ENCODE measurements around the gene ATF3.

The ATF3 gene, protein sequence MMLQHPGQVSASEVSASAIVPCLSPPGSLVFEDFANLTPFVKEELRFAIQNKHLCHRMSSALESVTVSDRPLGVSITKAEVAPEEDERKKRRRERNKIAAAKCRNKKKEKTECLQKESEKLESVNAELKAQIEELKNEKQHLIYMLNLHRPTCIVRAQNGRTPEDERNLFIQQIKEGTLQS

DNA sequence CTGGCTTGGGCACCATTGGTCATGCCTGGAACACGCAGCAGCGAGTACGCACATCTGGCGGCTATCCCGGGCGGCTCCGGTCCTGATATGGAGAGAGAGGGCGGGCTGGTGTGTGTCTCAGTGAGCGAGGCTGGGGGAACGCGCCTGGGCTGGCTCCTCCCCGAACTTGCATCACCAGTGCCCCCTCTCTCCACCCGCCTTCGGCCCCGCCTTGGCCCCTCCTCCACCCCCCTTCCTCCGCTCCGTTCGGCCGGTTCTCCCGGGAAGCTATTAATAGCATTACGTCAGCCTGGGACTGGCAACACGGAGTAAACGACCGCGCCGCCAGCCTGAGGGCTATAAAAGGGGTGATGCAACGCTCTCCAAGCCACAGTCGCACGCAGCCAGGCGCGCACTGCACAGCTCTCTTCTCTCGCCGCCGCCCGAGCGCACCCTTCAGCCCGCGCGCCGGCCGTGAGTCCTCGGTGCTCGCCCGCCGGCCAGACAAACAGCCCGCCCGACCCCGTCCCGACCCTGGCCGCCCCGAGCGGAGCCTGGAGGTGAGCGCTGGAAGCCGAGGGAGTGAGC lies at the start of gene ATF3:
ATF3 (plus strand) TSS at position 370 of the 567 bp plus-strand sequence. CDS start 6,261 bp downstream, outside the sequence.
- ATAC-seq, result peak; percentile 83
- TF ChIP-seq BACH2 (CRISPR knock-in tag; IDR thresholded peaks at IDR 0.05; ENCODE audit: borderline replicate concordance) (no peak), TOX (CRISPR knock-in tag; IDR thresholded peaks at IDR 0.05; ENCODE audit: borderline replicate concordance) (no peak), GLIS3 (CRISPR knock-in tag; IDR thresholded peaks at IDR 0.05) (peak; percentile 46; the same call in 1 of the 2 replicates), TCF4 (CRISPR knock-in tag; IDR thresholded peaks at IDR 0.05; ENCODE audit: borderline replicate concordance) (no peak), ZNF70 (CRISPR knock-in tag; IDR thresholded peaks at IDR 0.05) (no peak), OSR1 (CRISPR knock-in tag; IDR thresholded peaks at IDR 0.05) (no peak), ZFP30 (CRISPR knock-in tag; IDR thresholded peaks at IDR 0.05) (no peak), ZFP3 (CRISPR knock-in tag; IDR thresholded peaks at IDR 0.05) (no peak), RARB (CRISPR knock-in tag; IDR thresholded peaks at IDR 0.05) (no peak), ARNTL (CRISPR knock-in tag; IDR thresholded peaks at IDR 0.05; ENCODE audit: borderline replicate concordance, low read depth) (no peak), ZC3H10 (CRISPR knock-in tag; IDR thresholded peaks at IDR 0.05) (no peak), ZNF8 (CRISPR knock-in tag; IDR thresholded peaks at IDR 0.05) (no peak)
- TF ChIP-seq, protein P1, sequence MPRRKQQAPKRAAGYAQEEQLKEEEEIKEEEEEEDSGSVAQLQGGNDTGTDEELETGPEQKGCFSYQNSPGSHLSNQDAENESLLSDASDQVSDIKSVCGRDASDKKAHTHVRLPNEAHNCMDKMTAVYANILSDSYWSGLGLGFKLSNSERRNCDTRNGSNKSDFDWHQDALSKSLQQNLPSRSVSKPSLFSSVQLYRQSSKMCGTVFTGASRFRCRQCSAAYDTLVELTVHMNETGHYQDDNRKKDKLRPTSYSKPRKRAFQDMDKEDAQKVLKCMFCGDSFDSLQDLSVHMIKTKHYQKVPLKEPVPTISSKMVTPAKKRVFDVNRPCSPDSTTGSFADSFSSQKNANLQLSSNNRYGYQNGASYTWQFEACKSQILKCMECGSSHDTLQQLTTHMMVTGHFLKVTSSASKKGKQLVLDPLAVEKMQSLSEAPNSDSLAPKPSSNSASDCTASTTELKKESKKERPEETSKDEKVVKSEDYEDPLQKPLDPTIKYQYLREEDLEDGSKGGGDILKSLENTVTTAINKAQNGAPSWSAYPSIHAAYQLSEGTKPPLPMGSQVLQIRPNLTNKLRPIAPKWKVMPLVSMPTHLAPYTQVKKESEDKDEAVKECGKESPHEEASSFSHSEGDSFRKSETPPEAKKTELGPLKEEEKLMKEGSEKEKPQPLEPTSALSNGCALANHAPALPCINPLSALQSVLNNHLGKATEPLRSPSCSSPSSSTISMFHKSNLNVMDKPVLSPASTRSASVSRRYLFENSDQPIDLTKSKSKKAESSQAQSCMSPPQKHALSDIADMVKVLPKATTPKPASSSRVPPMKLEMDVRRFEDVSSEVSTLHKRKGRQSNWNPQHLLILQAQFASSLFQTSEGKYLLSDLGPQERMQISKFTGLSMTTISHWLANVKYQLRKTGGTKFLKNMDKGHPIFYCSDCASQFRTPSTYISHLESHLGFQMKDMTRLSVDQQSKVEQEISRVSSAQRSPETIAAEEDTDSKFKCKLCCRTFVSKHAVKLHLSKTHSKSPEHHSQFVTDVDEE (CRISPR knock-in tag; IDR thresholded peaks at IDR 0.05), result 0 out of 2 replicates have a peak, but pooled peaks have one; percentile 23
- TF ChIP-seq, protein P2, sequence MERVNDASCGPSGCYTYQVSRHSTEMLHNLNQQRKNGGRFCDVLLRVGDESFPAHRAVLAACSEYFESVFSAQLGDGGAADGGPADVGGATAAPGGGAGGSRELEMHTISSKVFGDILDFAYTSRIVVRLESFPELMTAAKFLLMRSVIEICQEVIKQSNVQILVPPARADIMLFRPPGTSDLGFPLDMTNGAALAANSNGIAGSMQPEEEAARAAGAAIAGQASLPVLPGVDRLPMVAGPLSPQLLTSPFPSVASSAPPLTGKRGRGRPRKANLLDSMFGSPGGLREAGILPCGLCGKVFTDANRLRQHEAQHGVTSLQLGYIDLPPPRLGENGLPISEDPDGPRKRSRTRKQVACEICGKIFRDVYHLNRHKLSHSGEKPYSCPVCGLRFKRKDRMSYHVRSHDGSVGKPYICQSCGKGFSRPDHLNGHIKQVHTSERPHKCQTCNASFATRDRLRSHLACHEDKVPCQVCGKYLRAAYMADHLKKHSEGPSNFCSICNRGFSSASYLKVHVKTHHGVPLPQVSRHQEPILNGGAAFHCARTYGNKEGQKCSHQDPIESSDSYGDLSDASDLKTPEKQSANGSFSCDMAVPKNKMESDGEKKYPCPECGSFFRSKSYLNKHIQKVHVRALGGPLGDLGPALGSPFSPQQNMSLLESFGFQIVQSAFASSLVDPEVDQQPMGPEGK (CRISPR knock-in tag; IDR thresholded peaks at IDR 0.05; ENCODE audit: borderline replicate concordance), result peak; percentile 2; the same call in 1 of the 2 replicates
- TF ChIP-seq, protein P3, sequence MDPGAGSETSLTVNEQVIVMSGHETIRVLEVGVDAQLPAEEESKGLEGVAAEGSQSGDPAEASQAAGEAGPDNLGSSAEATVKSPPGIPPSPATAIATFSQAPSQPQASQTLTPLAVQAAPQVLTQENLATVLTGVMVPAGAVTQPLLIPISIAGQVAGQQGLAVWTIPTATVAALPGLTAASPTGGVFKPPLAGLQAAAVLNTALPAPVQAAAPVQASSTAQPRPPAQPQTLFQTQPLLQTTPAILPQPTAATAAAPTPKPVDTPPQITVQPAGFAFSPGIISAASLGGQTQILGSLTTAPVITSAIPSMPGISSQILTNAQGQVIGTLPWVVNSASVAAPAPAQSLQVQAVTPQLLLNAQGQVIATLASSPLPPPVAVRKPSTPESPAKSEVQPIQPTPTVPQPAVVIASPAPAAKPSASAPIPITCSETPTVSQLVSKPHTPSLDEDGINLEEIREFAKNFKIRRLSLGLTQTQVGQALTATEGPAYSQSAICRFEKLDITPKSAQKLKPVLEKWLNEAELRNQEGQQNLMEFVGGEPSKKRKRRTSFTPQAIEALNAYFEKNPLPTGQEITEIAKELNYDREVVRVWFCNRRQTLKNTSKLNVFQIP (CRISPR knock-in tag; IDR thresholded peaks at IDR 0.05; ENCODE audit: borderline replicate concordance, low read depth), result 0 out of 2 replicates have a peak, but pooled peaks have one; percentile 47
- TF ChIP-seq, protein P4, sequence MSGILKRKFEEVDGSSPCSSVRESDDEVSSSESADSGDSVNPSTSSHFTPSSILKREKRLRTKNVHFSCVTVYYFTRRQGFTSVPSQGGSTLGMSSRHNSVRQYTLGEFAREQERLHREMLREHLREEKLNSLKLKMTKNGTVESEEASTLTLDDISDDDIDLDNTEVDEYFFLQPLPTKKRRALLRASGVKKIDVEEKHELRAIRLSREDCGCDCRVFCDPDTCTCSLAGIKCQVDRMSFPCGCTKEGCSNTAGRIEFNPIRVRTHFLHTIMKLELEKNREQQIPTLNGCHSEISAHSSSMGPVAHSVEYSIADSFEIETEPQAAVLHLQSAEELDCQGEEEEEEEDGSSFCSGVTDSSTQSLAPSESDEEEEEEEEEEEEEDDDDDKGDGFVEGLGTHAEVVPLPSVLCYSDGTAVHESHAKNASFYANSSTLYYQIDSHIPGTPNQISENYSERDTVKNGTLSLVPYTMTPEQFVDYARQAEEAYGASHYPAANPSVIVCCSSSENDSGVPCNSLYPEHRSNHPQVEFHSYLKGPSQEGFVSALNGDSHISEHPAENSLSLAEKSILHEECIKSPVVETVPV (CRISPR knock-in tag; IDR thresholded peaks at IDR 0.05), result peak; percentile 16; the same call in 1 of the 2 replicates
- TF ChIP-seq, protein P5, sequence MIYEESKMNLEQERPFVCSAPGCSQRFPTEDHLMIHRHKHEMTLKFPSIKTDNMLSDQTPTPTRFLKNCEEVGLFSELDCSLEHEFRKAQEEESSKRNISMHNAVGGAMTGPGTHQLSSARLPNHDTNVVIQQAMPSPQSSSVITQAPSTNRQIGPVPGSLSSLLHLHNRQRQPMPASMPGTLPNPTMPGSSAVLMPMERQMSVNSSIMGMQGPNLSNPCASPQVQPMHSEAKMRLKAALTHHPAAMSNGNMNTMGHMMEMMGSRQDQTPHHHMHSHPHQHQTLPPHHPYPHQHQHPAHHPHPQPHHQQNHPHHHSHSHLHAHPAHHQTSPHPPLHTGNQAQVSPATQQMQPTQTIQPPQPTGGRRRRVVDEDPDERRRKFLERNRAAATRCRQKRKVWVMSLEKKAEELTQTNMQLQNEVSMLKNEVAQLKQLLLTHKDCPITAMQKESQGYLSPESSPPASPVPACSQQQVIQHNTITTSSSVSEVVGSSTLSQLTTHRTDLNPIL (CRISPR knock-in tag; IDR thresholded peaks at IDR 0.05; ENCODE audit: low read depth), result 0 out of 2 replicates have a peak, but pooled peaks have one; percentile 33

DNA sequence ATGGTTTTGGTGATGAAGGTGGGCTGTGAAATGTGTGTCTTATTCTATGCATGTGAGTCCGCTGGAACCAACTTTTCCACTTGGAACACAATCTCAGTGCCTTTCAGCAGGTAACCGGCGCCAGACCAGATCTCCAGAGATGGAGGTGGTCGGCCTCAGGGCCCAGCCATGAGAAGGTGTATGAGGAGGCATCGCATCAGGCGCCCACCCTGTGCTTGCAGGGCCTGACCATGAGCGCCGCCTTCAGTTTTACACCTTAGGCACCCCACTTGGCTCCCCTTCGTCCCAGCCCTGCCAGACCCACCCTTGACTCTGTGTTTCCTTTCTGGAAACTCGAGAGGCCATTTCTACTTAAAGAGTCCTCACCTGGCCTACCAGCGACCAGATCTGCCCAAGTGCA lies 48.6 kb upstream of the ATF3 start:
- ATAC-seq, result no peak
- TF ChIP-seq TCF4 (CRISPR knock-in tag; IDR thresholded peaks at IDR 0.05; ENCODE audit: borderline replicate concordance), result no peak
- no peak for TF ChIP-seq BACH2 (CRISPR knock-in tag; IDR thresholded peaks at IDR 0.05; ENCODE audit: borderline replicate concordance)
- TF ChIP-seq ZNF70 (CRISPR knock-in tag; IDR thresholded peaks at IDR 0.05), result no peak
- no peak for TF ChIP-seq SNAI2 (CRISPR knock-in tag; IDR thresholded peaks at IDR 0.05)
- no peak for TF ChIP-seq ARNTL (CRISPR knock-in tag; IDR thresholded peaks at IDR 0.05; ENCODE audit: borderline replicate concordance, low read depth)
- TF ChIP-seq RARB (CRISPR knock-in tag; IDR thresholded peaks at IDR 0.05), result no peak
- TF ChIP-seq ZFP3 (CRISPR knock-in tag; IDR thresholded peaks at IDR 0.05), result no peak
- TF ChIP-seq, protein P5 (CRISPR knock-in tag; IDR thresholded peaks at IDR 0.05; ENCODE audit: low read depth), result no peak
- TF ChIP-seq, protein P1 (CRISPR knock-in tag; IDR thresholded peaks at IDR 0.05), result no peak

All from SK-N-SH treated with all-trans-retinoic acid at 6 μM for 48 hours (cell line).